DND-41 (cell line): Measurements from ENCODE around the gene RTN4RL1.

Experiments
- CTCF ChIP-seq: IDR thresholded peaks from 2 replicates; pipeline ENCODE4 v1.5.1; 2012; ENCODE audit warnings: borderline replicate concordance, low read length, moderate library complexity, mild to moderate bottlenecking; ENCODE audit not compliant: poor library complexity, severe bottlenecking; ENCODE audit errors: extremely low read depth
- EZH2 ChIP-seq: IDR thresholded peaks from 3 replicates; pipeline ENCODE4 v1.6.1; 2012; ENCODE audit warnings: borderline replicate concordance, low read depth, mild to moderate bottlenecking, moderate library complexity, low read length, inconsistent platforms; ENCODE audit not compliant: severe bottlenecking

DNA sequence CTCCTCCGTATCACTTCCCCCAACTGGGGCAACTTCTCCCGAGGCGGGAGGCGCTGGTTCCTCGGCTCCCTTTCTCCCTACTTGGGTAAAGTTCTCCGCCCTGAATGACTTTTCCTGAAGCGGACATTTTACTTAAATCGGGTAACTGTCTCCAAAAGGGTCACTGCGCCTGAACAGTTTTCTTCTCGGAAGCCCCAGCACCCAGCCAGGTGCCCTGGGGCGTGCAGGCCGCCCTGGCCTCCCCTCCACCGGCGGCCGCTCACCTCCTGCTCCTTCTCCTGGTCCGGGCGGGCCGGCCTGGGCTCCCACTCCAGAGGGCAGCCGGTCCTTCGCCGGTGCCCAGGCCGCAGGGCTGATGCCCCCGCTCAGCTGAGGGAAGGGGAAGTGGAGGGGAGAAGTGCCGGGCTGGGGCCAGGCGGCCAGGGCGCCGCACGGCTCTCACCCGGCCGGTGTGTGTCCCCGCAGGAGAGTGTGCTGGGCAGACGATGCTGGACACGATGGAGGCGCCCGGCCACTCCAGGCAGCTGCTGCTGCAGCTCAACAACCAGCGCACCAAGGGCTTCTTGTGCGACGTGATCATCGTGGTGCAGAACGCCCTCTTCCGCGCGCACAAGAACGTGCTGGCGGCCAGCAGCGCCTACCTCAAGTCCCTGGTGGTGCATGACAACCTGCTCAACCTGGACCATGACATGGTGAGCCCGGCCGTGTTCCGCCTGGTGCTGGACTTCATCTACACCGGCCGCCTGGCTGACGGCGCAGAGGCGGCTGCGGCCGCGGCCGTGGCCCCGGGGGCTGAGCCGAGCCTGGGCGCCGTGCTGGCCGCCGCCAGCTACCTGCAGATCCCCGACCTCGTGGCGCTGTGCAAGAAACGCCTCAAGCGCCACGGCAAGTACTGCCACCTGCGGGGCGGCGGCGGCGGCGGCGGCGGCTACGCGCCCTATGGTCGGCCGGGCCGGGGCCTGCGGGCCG lies 31.4 kb upstream of the RTN4RL1 start:
- TF ChIP-seq CTCF (no peak), EZH2 (no peak)
